ENCODE measurements around the gene PTRHD1. TPM values are rescaled to one million over a fixed set of nuclear protein-coding genes. Genes with fewer than 3 reads are reported as not detected.

Gene PTRHD1
- total and polyA plus RNA-seq, 2 of the 8 experiments (the other 6 are each of a cell fraction or from before 2014, with no cell fraction given): 46.2 to 91.9 TPM

- no peak for TF ChIP-seq CBX8 (IDR thresholded peaks at IDR 0.05; ENCODE audit: borderline replicate concordance, low read depth, low read length)
- peak; percentile 66; the same call in 1 of the 2 replicates for TF ChIP-seq MAX (IDR thresholded peaks at IDR 0.05)
- TF ChIP-seq SIX5 (IDR thresholded peaks at IDR 0.05; ENCODE audit: low read depth, low read length): no peak
- TF ChIP-seq CREB1 (IDR thresholded peaks at IDR 0.05): no peak
- TF ChIP-seq POLR2AphosphoS5 (IDR thresholded peaks at IDR 0.05; ENCODE audit: low read depth, low read length): no peak
- TF ChIP-seq KDM4A (IDR thresholded peaks at IDR 0.05; ENCODE audit: low read depth, low read length, severe bottlenecking): no peak
- TF ChIP-seq JUND (IDR thresholded peaks at IDR 0.05; ENCODE audit: low read length): no peak
- TF ChIP-seq NANOG (IDR thresholded peaks at IDR 0.05; ENCODE audit: insufficient read depth, low read depth, low read length, poor library complexity, severe bottlenecking): peak; percentile 88
- TF ChIP-seq JUN (IDR thresholded peaks at IDR 0.05; ENCODE audit: low read depth, low read length): no peak
- no peak for TF ChIP-seq SUZ12 (IDR thresholded peaks at IDR 0.05; ENCODE audit: low read length)
- no peak for TF ChIP-seq PHF8 (conservative IDR thresholded peaks at IDR 0.05; ENCODE audit: low read depth, low read length)
- no peak for TF ChIP-seq ZNF274 (IDR thresholded peaks at IDR 0.05; ENCODE audit: borderline replicate concordance, extremely low read depth, low read length)
- TF ChIP-seq TAF7 (optimal IDR thresholded peaks at IDR 0.05; ENCODE audit: borderline replicate concordance, low read depth, low read length): no peak
- TF ChIP-seq CEBPB (IDR thresholded peaks at IDR 0.05; ENCODE audit: low read depth, low read length): no peak
- TF ChIP-seq CTBP2 (IDR thresholded peaks at IDR 0.05; ENCODE audit: borderline replicate concordance, insufficient read depth, insufficient read length, low read length): peak; percentile 17
- no peak for TF ChIP-seq BRCA1 (IDR thresholded peaks at IDR 0.05; ENCODE audit: low read depth, low read length)
- TF ChIP-seq RBBP5 (IDR thresholded peaks at IDR 0.05; ENCODE audit: borderline replicate concordance, low read depth, low read length): no peak
- no peak for TF ChIP-seq KDM1A (IDR thresholded peaks at IDR 0.05; ENCODE audit: borderline replicate concordance, low read length)
- peak; percentile 40; a peak in 2 of 3 replicates for TF ChIP-seq POLR2A (IDR thresholded peaks at IDR 0.05; ENCODE audit: control extremely low read depth in 1 of 2, low read depth in 2 of 2, low read length in 2 of 2)
- TF ChIP-seq ATF2 (IDR thresholded peaks at IDR 0.05; ENCODE audit: low read length): no peak; the same call in 1 of the 2 replicates
- TF ChIP-seq ATF3 (IDR thresholded peaks at IDR 0.05; ENCODE audit: insufficient read depth, low read depth, low read length): no peak
- no peak for TF ChIP-seq KDM5A (IDR thresholded peaks at IDR 0.05; ENCODE audit: low read length)
- TF ChIP-seq TAF1 (IDR thresholded peaks at IDR 0.05; ENCODE audit: low read depth, low read length): no peak
Observed at GRCh38 chr2:24822049-24822706, 29.0 kb upstream of the PTRHD1 start (continued).
